ENCODE data around the gene PLA2G1B.

Gene PLA2G1B

DNA sequence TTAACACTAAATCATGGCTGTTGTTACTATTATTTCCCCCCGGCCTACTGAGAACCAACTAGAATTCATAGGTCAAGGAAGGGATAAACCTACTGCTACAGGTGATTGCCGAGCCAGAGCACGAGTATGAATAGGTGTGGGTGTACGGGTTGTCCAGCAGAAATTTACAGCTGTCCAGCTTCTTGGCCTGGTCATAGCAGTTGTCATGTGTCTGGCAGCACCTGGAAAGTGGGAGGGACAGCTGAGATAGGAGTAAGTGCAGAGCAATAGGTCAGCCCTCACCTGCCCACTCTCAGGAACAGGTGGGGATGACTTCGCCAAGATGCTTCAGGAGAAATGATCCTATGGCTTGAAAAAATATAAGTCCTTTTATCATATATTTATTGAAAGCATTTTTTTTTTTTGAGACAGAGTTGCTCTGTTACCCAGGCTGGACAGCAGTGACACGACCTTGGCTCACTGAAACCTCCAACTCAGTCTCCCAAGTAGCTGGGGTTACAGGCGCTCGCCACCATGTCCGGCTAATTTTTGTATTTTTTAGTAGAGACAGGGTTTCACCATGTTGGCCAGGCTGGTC, 2.6 kb downstream of the PLA2G1B start:
- no peak for DNase-seq (ENCODE audit: low read depth in 2 of 2)

DNA sequence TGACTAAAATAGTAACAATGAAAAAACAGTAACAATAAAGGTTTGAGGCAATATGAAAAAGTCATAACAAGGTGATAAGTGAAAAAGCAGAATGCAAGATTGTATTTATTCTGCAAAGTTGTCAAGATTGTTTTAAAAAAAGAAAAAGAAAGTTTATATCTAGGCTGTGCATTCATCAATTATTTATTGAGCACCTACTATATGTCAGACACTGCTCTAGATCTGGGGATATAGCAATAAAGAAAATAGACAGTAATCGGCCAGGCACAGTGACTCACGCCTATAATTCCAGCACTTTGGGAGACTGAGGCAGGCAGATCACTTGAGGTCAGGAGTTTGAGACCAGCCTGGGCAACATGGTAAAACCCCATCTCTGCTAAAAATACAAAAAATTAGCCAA, 3.8 kb downstream of the PLA2G1B start:
- no peak for DNase-seq (ENCODE audit: low read depth in 2 of 2)

DNA sequence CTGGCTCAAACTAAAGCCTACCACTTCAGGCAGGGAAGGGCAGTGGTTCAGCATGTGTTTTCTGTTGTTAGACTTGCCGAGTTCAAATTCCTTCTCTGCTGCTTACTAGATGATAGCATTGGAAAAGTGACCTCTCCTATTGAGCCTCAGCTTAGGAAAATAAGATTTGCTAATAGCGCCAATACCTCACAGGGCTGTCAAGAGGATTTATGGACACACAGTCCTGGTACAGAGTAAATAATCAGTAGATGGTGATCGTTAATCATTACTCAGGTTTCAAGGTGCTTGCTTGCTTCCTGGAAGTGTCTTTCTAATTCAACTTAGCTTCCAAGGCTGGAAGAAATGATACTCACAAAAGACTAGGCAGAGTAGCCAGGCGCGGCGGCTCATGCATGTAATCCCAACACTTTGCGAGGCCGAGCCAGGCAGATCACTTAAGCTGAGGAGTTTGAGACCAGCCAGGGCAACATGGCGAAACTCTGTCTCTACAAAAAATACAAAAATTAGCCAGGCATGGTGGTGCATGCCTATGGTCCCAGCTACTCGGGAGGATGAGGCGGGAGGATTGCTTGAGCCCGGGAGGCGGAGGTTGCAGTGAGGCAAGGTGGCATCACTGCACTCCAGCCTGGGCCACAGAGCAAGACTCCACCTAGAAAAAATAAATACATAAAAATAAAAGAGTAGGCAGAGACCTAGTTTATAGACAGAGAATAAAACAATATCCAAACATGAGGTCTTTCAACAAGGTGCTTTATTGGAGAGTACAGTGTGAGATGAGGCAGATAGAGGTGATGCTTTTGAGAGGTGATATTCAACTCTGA, 6.0 kb downstream of the PLA2G1B start:
- DNase-seq (ENCODE audit: low read depth in 2 of 2), result no peak

DNA sequence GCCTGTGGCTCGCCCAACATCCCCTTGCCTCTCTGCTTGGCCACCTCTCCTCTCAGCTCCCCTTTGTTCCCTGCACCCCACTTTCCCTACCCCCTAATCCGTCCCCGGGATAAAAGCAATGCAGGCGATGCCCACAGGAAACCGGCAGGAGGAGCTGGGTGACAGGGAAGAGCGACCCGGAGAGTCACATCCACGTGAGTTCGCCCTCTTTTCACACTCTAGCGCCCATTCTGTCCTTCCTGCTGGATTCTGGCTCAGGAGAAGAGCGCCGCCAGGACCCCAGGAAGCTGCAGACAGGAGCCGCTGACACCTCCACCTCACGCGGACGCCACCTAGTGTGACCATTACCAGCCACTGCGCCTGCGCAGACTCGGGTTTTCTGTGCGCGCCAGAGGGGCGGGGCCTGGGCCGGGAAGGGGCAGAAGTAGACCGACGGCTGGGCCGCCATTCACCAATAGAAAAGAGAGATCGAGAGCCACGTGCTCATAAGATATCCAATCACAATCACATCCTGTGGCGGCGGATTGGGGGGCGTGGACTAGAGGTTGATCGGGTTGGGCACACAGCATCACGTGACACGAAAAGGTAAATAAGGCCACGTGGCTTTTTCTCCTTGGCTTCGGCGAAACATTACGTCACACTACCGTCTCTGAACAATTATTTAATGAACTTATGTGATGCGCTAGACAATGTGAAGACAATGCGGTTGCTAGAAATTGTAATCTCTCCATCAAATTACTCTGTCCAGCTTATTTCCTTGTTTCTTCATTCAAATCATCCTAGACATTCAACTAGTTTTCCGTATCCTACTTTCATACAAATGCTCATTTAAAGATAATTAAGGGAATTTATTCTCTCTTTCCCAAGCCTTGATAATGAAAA, 10.1 kb downstream of the PLA2G1B start:
- DNase-seq (ENCODE audit: low read depth in 2 of 2), result peak; percentile 99

DNA sequence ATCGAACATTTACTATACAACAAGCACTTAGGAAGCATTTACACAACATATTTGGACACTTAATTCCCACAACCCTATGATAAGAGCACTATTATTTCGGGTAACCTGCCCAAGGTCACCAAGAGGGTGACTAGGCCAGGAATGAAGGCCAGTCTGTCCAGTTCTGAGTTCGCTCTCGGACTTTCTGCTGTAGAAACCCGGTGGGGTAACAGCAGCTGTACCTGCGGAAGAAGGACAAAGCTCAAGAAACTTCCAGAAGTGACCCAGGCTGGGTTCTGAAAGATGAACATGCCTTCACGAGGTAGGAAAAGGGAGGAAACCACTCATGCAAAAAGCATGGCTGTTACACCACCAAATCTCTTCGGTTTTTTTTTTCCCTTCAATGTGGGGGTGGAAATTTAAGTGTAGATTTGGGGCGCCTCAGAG, 10.8 kb downstream of the PLA2G1B start:
- DNase-seq (ENCODE audit: low read depth in 2 of 2), result no peak

DNA sequence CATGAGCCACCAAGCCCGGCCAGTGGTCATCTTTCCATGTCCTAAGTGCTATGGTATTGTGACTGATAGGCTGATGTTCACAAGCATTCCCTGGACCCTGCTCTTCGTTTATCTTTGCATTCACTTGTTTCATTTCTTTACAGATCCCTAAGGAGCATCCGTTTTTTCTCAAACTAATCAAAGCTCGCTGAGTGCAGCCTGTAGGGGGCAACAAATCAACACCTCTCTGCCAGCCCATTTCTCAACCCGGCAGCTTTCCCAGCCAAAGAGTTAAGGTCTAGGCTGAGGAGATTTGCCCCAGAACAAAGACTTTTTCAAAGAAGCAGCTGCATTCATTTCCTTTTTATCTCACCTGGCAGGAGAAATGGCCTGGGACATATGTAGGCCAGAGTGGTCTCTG, 13.4 kb downstream of the PLA2G1B start:
- no peak for DNase-seq (ENCODE audit: low read depth in 2 of 2)

DNA sequence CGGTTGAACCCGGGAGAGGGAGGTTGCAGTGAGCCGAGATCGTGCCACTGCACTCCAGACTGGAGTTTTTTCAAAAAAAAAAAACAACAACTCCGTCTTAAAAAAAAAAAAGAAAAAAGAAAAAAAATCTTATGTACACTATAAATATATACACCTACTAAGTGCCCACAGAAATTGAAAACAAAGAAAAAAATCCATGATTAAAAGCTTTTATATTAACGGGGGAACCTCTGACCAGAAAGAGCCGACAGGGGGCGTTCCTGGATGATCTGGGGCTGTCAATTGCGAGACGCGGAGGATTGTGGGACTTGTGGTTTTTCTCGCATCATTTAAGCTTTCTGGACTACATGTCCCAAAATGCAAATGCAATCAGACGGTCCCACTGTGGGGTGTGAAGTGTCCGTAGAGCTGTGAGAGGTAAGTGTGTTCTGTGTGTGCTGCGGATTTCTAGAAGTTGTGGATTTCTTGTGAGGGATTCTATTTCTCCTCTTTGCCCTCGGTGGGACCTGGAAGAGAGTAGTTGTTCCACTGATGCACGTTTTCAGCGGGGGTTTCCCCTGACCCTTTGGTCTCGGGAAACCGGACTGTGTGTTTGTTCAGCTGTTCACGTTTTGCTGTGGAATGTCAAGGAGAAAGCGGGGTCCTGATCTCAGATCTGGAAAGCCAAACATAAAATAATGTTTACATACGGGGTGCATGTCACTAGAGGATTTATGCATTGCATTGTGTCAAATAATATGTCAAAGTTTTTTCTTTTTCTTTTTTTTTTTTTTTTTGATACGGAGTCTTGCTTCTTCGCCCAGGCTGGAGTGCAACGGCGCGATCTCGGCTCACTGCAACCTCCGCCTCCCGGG, 25.4 kb downstream of the PLA2G1B start, which contains the start of gene SIRT4:
SIRT4 (plus strand) TSS at position 360 of the 854 bp plus-strand sequence. CDS start 1,241 bp downstream, outside the sequence.
- DNase-seq (ENCODE audit: low read depth in 2 of 2), result peak; percentile 85 to 90

DNA sequence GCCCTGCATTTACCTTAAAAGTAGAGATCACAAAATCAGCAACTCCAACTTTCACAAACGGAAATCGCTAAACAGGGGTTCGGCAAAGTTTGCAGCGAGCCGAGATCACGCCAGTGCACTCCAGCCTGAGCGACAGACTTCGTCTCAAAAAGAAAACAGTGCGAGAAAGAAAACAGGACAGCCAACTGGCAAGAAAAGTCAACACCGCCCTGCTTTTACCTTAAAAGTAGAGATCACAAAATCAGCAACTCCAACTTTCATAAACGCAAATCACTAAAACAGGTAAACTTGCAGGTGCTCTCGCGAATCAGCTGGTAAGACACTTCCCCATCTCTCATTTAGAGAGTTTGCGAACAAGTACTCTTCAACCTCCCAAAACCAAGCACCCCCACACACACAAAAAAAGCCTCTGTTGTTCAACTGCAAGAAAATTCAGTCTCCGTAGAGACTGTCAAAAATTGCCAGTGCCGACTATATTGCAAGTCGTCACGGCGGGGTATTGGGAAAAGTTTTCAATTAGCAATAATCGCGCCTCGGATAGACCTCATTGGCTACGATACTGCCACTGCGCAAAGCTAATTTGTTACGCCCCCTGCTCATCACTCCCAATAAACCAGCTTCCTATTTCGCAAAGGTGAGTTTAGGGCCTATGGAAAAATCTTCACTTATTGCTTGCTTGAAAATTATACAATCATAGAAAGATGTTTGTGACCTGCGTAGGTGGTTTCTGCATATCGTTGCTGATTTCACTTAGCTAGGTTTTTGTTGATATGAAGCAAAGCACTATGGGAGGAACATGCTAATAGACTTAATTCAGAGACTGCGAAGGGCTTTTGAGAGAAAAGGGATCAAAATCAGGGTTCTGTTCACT, 34.7 kb downstream of the PLA2G1B start, which contains the start of gene RNU4-1:
RNU4-1 (minus strand) TSS at position 577 of the 871 bp plus-strand sequence.
- DNase-seq (ENCODE audit: low read depth in 2 of 2), result peak; percentile 97 to 98

DNA sequence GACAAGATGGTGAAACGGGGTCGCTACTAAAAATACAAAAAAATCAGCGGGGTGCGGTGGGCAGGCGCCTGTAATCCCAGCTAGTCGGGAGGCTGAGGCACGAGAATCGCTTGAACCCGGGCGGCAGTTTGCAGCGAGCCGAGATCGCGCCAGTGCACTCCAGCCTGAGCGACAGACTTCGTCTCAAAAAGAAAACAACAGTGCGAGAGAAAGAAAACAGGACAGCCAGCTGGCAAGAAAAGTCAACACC, 35.2 kb downstream of the PLA2G1B start:
- DNase-seq (ENCODE audit: low read depth in 2 of 2), result no peak

DNA sequence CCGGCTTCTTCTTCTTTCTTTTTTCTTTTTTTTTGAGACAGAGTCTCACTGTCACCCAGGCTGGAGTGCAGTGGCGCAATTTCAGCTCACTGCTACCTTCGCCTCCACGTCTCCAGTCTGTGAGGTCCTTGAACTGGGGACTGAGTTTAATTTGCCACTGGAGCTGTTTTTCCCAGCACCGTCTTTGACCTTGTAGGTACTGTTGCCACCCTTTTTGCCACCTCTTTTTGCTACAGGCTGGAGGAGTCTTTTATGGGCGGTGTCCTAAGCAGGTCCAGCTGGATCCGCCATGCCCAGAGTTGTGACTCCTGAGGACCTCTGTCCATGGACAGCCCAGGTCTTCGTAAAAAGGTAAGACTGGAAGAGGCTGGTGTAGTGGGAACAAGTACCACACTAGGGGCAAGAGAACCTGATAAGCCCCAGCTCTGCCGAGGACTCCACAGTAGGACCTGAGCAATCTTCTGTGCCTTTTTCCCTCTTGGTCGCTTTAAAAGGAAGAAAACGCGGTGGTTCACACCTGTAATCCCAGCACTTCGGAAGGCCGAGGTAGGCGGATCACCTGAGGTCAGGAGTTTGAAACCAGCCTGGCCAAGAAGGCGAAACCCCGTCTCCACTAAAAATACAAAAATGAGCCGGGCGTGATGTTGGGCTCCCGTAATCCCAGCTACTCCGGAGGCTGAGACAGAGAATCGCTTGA, 36.8 kb downstream of the PLA2G1B start:
- no peak for DNase-seq (ENCODE audit: low read depth in 2 of 2)

DNA sequence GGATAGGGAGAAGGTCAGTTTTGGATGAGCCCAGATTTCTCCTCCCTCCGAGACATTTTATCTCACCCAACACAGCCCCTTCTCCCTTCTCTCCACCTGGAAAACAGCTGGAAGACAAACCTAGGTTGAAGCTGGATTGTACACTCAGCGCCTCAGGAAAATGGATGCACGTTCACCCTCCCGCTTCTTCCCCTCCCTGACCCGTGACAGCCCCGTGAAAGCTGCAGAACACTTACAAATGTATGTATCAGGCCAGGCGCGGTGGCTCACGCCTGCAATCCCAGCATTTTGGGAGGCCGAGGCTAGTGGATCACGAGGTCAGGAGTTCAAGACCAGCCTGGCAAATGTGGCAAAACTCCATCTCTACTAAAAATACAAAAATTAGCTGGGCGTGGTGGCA, 40.1 kb downstream of the PLA2G1B start:
- DNase-seq (ENCODE audit: low read depth in 2 of 2), result no peak

DNA sequence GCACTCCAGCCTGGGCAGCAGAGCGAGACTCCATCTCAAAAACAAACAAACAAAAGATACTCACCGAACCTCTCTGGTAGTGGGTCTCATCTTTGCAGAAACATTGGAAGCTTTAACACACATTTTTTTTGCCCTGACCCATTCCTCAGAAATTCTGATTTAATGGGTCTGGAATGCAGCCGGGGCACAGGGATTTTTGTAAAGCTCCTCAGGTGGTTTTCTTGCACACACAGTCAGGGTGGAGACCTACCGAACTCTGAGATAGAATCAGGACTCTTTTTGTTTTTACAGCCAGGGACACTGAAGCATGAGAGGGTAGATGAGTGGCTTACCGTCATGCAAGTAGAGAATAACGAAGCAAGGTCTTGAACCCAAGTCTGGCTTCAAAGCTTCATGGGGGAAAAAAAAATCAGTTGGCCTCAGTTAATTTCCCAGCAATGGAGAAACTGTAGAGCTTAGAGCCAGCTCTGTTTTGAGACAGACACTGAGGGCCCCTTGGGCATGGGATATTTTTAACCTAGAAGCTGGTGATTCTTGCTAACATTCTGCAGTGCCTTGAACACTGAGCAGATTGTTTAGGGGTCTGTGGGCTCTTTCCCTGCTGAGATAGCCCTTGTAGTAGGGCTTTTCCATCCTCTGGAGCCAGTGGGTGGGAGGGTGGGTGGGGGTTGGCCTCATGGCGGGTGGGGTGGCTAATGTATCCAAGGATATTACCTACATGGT, 40.6 kb downstream of the PLA2G1B start:
- DNase-seq (ENCODE audit: low read depth in 2 of 2), result no peak

DNA sequence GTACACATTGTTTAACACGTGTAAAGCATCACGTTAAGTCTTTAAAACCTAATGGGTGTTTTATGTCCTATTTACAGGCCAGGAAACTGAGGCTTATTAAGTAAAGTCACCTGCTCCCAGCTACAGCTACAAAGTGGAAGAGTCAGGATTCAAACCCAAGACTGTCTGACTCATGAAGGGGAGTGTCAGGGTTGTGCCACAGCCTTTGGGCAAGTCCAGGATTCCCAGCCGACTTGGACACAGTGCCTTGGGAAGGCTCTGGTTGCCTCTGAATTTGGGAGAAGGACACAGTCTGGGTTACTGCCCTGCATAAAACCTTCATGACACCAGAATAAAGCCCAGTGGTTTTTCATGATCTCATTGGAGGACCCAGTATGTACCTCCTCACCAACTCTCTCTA, 43.2 kb downstream of the PLA2G1B start:
- DNase-seq (ENCODE audit: low read depth in 2 of 2), result no peak

DNA sequence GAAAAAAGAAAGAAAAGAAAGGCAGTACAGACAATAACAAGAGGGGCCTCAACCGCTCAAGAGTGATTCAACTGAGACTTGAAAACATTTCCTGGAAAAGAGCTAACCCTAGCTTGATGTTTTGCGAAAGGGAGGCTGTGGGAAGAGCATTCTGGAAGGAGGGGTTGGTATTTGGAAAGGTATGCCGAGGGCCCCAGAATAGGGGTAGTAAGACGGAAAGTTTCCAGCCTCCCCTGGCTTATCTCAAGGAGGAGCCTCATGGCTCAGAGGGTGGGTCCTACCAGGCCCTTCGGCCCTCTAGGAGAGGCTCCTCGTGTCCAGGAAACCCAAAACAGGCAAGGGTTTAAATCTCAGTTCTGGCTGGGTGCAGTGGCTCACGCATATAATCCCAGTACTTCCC, 44.3 kb downstream of the PLA2G1B start:
- no peak for DNase-seq (ENCODE audit: low read depth in 2 of 2)

DNA sequence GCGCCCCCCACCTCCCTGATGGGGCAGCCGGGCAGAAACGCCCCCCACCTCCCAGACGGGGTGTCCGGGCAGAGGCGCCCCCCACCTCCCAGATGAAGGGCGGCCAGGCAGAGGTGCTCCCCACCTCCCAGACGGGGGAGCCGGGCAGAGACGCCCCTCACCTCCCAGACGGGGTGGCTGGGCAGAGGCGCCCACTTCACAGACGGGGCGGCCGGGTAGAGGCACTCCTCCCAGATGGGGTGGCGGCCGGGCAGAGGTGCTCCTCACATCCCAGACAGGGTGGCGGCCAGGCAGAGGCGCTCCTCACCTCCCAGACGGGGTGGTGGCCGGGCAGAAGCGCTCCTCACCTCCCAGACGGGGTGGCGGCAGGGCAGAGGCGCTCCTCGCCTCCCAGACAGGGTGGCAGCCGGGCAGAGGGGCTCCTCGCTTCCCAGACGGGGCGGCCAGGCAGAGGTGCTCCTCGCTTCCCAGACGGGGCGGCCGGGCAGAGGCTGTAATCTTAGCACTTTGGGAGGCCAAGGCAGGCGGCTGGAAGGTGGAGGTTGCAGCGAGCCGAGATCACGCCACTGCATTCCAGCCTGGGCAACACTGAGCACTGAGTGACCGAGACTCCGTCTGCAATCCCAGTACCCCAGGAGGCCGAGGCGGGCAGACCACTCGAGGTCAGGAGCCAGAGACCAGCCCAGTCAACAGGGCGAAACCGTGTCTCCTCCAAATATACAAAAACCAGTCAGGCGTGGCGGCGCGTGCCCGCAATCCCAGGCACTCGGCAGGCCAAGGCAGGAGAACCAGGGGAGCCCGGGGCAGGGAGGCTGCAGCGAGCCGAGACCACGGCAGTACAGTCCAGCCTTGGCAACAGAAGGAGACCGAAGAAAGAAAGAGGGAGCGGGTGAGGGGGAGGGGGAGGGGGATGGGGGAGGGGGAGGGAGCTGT, 49.2 kb downstream of the PLA2G1B start:
- DNase-seq (ENCODE audit: low read depth in 2 of 2), result no peak

DNA sequence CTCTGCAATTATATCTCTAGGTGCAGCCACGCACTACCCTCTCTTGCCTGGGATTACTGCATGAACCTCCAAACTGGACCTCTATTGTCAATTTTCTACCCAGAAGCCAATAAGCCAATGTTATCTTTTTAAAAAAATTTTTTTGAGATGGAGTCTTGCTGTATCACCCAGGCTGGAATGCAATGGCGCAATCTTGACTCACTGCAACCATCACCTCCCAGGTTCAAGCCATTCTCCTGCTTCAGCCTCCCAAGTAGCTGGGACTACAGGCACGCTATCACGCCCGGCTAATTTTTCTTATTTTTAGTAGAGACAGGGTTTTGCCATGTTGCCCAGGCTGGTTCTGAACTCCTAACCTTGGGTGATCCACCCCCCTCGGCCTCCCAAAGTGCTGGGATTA, 50.8 kb downstream of the PLA2G1B start:
- DNase-seq (ENCODE audit: low read depth in 2 of 2), result no peak
